ENCODE data around the gene HUNK.

The HUNK gene

GRCh38 chr21:31888936-31889371, 16.1 kb downstream of the HUNK start:
- TF ChIP-seq EZH2 (optimal IDR thresholded peaks at IDR 0.05; ENCODE audit: low read depth, low read length) (no peak), EZH2phosphoT487 (IDR thresholded peaks at IDR 0.05; ENCODE audit: low read length) (no peak), CTCF (IDR thresholded peaks at IDR 0.05; ENCODE audit: low read length) (no peak)
- Histone ChIP-seq H3K79me2 (ENCODE audit: low read length) (no peaks in the 10 kb centered on the region), H3K9me3 (replicated peaks; ENCODE audit: insufficient read depth, low read length) (no peaks in the 10 kb centered on the region), H3K9me2 (replicated peaks; ENCODE audit: insufficient read depth, low read length) (no peaks in the 10 kb centered on the region), H3K27ac (ENCODE audit: low read length) (no peak overlapping the region), H3K4me1 (ENCODE audit: low read length) (no peaks in the 10 kb centered on the region), H3K4me3 (ENCODE audit: low read length) (no peak overlapping the region), H3K9ac (ENCODE audit: low read length) (no peak overlapping the region), H3F3A (ENCODE audit: insufficient read depth, low read length) (no peaks in the 10 kb centered on the region), H2AFZ (ENCODE audit: low read length) (no peak overlapping the region), H3K27me3 (replicated peaks; ENCODE audit: insufficient read depth, low read length) (no peaks in the 10 kb centered on the region), H4K20me1 (ENCODE audit: insufficient read depth, low read length) (no peaks in the 10 kb centered on the region), H3K36me3 (replicated peaks; ENCODE audit: insufficient read depth, low read length) (no peaks in the 10 kb centered on the region), H3K4me2 (ENCODE audit: low read depth, low read length) (no peak overlapping the region)
- no peak for DNase-seq

GRCh38 chr21:31889460-31889859, 16.6 kb downstream of the HUNK start:
- H3K36me3 ChIP-seq (replicated peaks; ENCODE audit: insufficient read depth, low read length): no peaks in the 10 kb centered on the region
- no peak overlapping the region for H3K9ac ChIP-seq (ENCODE audit: low read length)
- H2AFZ ChIP-seq (ENCODE audit: low read length): no peak overlapping the region
- no peak overlapping the region for H3K4me3 ChIP-seq (ENCODE audit: low read length)
- TF ChIP-seq EZH2phosphoT487 (IDR thresholded peaks at IDR 0.05; ENCODE audit: low read length) (no peak), CTCF (IDR thresholded peaks at IDR 0.05; ENCODE audit: low read length) (no peak), EZH2 (optimal IDR thresholded peaks at IDR 0.05; ENCODE audit: low read depth, low read length) (no peak)
- H4K20me1 ChIP-seq (ENCODE audit: insufficient read depth, low read length): no peaks in the 10 kb centered on the region
- H3K4me2 ChIP-seq (ENCODE audit: low read depth, low read length): no peak overlapping the region
- no peaks in the 10 kb centered on the region for H3K79me2 ChIP-seq (ENCODE audit: low read length)
- no peaks in the 10 kb centered on the region for H3F3A ChIP-seq (ENCODE audit: insufficient read depth, low read length)
- H3K27me3 ChIP-seq (replicated peaks; ENCODE audit: insufficient read depth, low read length): no peaks in the 10 kb centered on the region
- H3K9me2 ChIP-seq (replicated peaks; ENCODE audit: insufficient read depth, low read length): no peaks in the 10 kb centered on the region
- H3K9me3 ChIP-seq (replicated peaks; ENCODE audit: insufficient read depth, low read length): no peaks in the 10 kb centered on the region
- H3K4me1 ChIP-seq (ENCODE audit: low read length): no peaks in the 10 kb centered on the region
- DNase-seq: no peak
- H3K27ac ChIP-seq (ENCODE audit: low read length): no peak overlapping the region

GRCh38 chr21:31892686-31893085, 19.9 kb downstream of the HUNK start:
- DNase-seq: no peak
- no peaks in the 10 kb centered on the region for H3K9me2 ChIP-seq (replicated peaks; ENCODE audit: insufficient read depth, low read length)
- no peaks in the 10 kb centered on the region for H3K27me3 ChIP-seq (replicated peaks; ENCODE audit: insufficient read depth, low read length)
- no peaks in the 10 kb centered on the region for H3F3A ChIP-seq (ENCODE audit: insufficient read depth, low read length)
- H3K79me2 ChIP-seq (ENCODE audit: low read length): no peaks in the 10 kb centered on the region
- H3K4me1 ChIP-seq (ENCODE audit: low read length): no peaks in the 10 kb centered on the region
- TF ChIP-seq EZH2 (optimal IDR thresholded peaks at IDR 0.05; ENCODE audit: low read depth, low read length) (no peak), EZH2phosphoT487 (IDR thresholded peaks at IDR 0.05; ENCODE audit: low read length) (no peak), CTCF (IDR thresholded peaks at IDR 0.05; ENCODE audit: low read length) (no peak)
- no peak overlapping the region for H3K9ac ChIP-seq (ENCODE audit: low read length)
- no peak overlapping the region for H3K27ac ChIP-seq (ENCODE audit: low read length)
- no peak overlapping the region for H3K4me3 ChIP-seq (ENCODE audit: low read length)
- no peaks in the 10 kb centered on the region for H3K9me3 ChIP-seq (replicated peaks; ENCODE audit: insufficient read depth, low read length)
- H4K20me1 ChIP-seq (ENCODE audit: insufficient read depth, low read length): no peaks in the 10 kb centered on the region
- H3K36me3 ChIP-seq (replicated peaks; ENCODE audit: insufficient read depth, low read length): no peaks in the 10 kb centered on the region
- H3K4me2 ChIP-seq (ENCODE audit: low read depth, low read length): no peak overlapping the region
- H2AFZ ChIP-seq (ENCODE audit: low read length): no peak overlapping the region

Data from MM.1S (cell line).